Parathyroid adenoma (tissue), 2 donors: ENCODE measurements around the gene CAPRIN2.

ENCODE experiments used
- H2AFZ ChIP-seq: fragments of 300-600 bp; sonication (generic); one replicate; pipeline ENCODE4 v1.7.0; 2017; ENCODE audit warnings: antibody characterized with exemption, mild to moderate bottlenecking
- H3K27ac ChIP-seq: fragments of 300-600 bp; sonication (generic); one replicate; pipeline ENCODE4 v1.7.0; 2017
- H3K27me3 ChIP-seq: fragments of 300-600 bp; sonication (generic); one replicate; pipeline ENCODE4 v1.7.0; 2017; ENCODE audit warnings: low read length; ENCODE audit not compliant: control insufficient read depth, insufficient read depth
- H3K36me3 ChIP-seq: fragments of 300-600 bp; sonication (generic); one replicate; pipeline ENCODE4 v1.7.0; 2017; ENCODE audit warnings: low read length; ENCODE audit not compliant: control insufficient read depth, insufficient read depth
- H3K4me1 ChIP-seq: fragments of 300-600 bp; sonication (generic); one replicate; pipeline ENCODE4 v1.7.0; 2017; ENCODE audit warnings: control low read depth
- H3K4me2 ChIP-seq: fragments of 300-600 bp; sonication (generic); one replicate; pipeline ENCODE4 v1.7.0; 2017; ENCODE audit warnings: low read length
- H3K4me3 ChIP-seq: fragments of 300-600 bp; sonication (generic); one replicate; pipeline ENCODE4 v1.7.0; 2017; ENCODE audit warnings: low read depth, low read length
- H3K79me2 ChIP-seq: fragments of 300-600 bp; sonication (generic); one replicate; pipeline ENCODE4 v1.7.0; 2017; ENCODE audit warnings: control low read depth
- H3K9ac ChIP-seq: fragments of 300-600 bp; sonication (generic); one replicate; pipeline ENCODE4 v1.7.0; 2017; ENCODE audit warnings: mild to moderate bottlenecking
- H3K9me3 ChIP-seq: fragments of 300-600 bp; sonication (generic); one replicate; pipeline ENCODE4 v1.7.0; 2017; ENCODE audit warnings: low read length; ENCODE audit not compliant: control insufficient read depth
- CTCF ChIP-seq: fragments of 300-600 bp; sonication (generic); IDR thresholded peaks from one replicate; pipeline ENCODE4 v1.7.0; 2017; ENCODE audit warnings: antibody characterized with exemption, mild to moderate bottlenecking
- donor health status: primary hyperparathyroidism.

The CAPRIN2 gene

DNA sequence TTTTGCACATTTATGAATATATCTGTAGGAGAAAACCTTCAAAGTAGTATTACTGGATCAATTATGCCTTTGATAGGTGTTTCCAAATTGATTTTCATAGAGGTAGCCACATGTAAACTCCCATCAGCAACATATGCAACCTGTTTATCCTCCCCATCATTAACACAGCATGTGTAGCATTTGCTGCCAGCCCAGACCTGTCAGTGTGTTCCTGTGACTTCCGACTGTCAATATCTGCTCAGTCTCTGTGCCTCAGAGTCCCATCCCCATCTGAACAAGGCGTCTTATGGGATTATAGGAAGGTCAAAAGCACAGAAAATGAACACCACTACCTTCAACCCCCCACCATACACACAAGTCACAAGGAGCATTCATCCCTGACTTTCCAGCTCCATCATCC, 9.5 kb upstream of the CAPRIN2 start:
- H2AFZ ChIP-seq = no peak overlapping the region
- no peaks in the 10 kb centered on the region for H3K27me3 ChIP-seq
- H3K9ac ChIP-seq = no peak overlapping the region
- H3K36me3 ChIP-seq = no peaks in the 10 kb centered on the region
- no peak for TF ChIP-seq CTCF
- H3K4me2 ChIP-seq = no peak overlapping the region
- no peaks in the 10 kb centered on the region for H3K4me1 ChIP-seq
- no peaks in the 10 kb centered on the region for H3K79me2 ChIP-seq
- no peaks in the 10 kb centered on the region for H3K9me3 ChIP-seq
- H3K4me3 ChIP-seq = no peak overlapping the region
- H3K27ac ChIP-seq = no peak overlapping the region

- Histone ChIP-seq H2AFZ (no peak overlapping the region), H3K27ac (no peak overlapping the region), H3K4me1 (no peaks in the 10 kb centered on the region), H3K9me3 (no peaks in the 10 kb centered on the region), H3K9ac (no peak overlapping the region), H3K36me3 (no peaks in the 10 kb centered on the region), H3K4me2 (no peak overlapping the region), H3K79me2 (no peaks in the 10 kb centered on the region), H3K27me3 (no peaks in the 10 kb centered on the region), H3K4me3 (no peak overlapping the region)
- no peak for TF ChIP-seq CTCF
These were observed 8.3 kb upstream of the CAPRIN2 start for GRCh38 chr12:30763053-30763452.

GRCh38 chr12:30761730-30762129, 7.0 kb upstream of the CAPRIN2 start:
- H3K36me3 ChIP-seq = no peaks in the 10 kb centered on the region
- H2AFZ ChIP-seq = no peak overlapping the region
- no peaks in the 10 kb centered on the region for H3K9me3 ChIP-seq
- no peaks in the 10 kb centered on the region for H3K27me3 ChIP-seq
- H3K79me2 ChIP-seq = no peaks in the 10 kb centered on the region
- no peak overlapping the region for H3K4me3 ChIP-seq
- no peak overlapping the region for H3K4me2 ChIP-seq
- H3K9ac ChIP-seq = no peak overlapping the region
- H3K27ac ChIP-seq = no peak overlapping the region
- H3K4me1 ChIP-seq = no peaks in the 10 kb centered on the region
- TF ChIP-seq CTCF = no peak

- Histone ChIP-seq H3K4me3 (no peak overlapping the region), H2AFZ (no peak overlapping the region), H3K4me1 (peaks cover 10% of the 10 kb centered on the region), H3K36me3 (no peaks in the 10 kb centered on the region), H3K27me3 (no peaks in the 10 kb centered on the region), H3K9me3 (no peaks in the 10 kb centered on the region), H3K9ac (no peak overlapping the region), H3K79me2 (peaks cover 9% of the 10 kb centered on the region), H3K27ac (no peak overlapping the region), H3K4me2 (no peak overlapping the region)
- no peak for TF ChIP-seq CTCF
These were observed 2.6 kb upstream of the CAPRIN2 start for GRCh38 chr12:30757316-30757715.

- H3K4me3 ChIP-seq = peak overlapping the region; percentile 86
- no peaks in the 10 kb centered on the region for H3K36me3 ChIP-seq
- H2AFZ ChIP-seq = peak overlapping the region; percentile 81
- H3K4me2 ChIP-seq = peak overlapping the region; percentile 98
- H3K79me2 ChIP-seq = peaks cover 12% of the 10 kb centered on the region
- H3K27ac ChIP-seq = no peak overlapping the region
- H3K9ac ChIP-seq = no peak overlapping the region
- no peak for TF ChIP-seq CTCF
- no peaks in the 10 kb centered on the region for H3K27me3 ChIP-seq
- no peaks in the 10 kb centered on the region for H3K9me3 ChIP-seq
- peaks cover 10% of the 10 kb centered on the region for H3K4me1 ChIP-seq
These were observed 1.3 kb upstream of the CAPRIN2 start for GRCh38 chr12:30756074-30756473.
